Measurements from ENCODE around the gene SERPINA4.

DNA sequence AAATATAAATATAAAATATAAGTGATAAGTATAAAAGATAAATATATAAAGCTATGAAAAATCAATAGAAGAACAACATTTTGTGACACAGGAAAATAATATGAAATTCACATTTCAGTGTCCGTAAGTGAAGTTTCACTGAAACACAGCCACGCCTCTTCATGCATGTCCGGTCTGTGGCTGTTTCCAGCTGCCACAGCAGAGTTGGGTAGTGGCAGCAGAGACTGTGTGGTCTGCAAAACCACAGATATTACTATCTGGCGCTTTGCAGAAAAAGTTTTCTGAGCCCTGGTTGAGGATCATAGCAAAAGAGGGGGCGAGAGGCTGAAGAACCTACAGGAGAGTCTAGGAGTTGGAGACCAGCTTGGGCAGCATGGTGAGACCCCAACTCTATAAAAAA is 780 bp downstream of the SERPINA4 start:
- TF ChIP-seq, protein P1, sequence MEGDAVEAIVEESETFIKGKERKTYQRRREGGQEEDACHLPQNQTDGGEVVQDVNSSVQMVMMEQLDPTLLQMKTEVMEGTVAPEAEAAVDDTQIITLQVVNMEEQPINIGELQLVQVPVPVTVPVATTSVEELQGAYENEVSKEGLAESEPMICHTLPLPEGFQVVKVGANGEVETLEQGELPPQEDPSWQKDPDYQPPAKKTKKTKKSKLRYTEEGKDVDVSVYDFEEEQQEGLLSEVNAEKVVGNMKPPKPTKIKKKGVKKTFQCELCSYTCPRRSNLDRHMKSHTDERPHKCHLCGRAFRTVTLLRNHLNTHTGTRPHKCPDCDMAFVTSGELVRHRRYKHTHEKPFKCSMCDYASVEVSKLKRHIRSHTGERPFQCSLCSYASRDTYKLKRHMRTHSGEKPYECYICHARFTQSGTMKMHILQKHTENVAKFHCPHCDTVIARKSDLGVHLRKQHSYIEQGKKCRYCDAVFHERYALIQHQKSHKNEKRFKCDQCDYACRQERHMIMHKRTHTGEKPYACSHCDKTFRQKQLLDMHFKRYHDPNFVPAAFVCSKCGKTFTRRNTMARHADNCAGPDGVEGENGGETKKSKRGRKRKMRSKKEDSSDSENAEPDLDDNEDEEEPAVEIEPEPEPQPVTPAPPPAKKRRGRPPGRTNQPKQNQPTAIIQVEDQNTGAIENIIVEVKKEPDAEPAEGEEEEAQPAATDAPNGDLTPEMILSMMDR (IDR thresholded peaks at IDR 0.05; ENCODE audit: poor library complexity, severe bottlenecking): no peak
- TF ChIP-seq EP300 (conservative IDR thresholded peaks at IDR 0.05; ENCODE audit: poor library complexity, severe bottlenecking) (no peak), TAF1 (IDR thresholded peaks at IDR 0.05; ENCODE audit: low read depth) (no peak), POLR2AphosphoS5 (IDR thresholded peaks at IDR 0.05) (no peak), RAD21 (conservative IDR thresholded peaks at IDR 0.05) (no peak), MXI1 (conservative IDR thresholded peaks at IDR 0.05; ENCODE audit: poor library complexity, severe bottlenecking) (no peak), SMC3 (conservative IDR thresholded peaks at IDR 0.05; ENCODE audit: poor library complexity) (no peak)
- TF ChIP-seq, protein P2, sequence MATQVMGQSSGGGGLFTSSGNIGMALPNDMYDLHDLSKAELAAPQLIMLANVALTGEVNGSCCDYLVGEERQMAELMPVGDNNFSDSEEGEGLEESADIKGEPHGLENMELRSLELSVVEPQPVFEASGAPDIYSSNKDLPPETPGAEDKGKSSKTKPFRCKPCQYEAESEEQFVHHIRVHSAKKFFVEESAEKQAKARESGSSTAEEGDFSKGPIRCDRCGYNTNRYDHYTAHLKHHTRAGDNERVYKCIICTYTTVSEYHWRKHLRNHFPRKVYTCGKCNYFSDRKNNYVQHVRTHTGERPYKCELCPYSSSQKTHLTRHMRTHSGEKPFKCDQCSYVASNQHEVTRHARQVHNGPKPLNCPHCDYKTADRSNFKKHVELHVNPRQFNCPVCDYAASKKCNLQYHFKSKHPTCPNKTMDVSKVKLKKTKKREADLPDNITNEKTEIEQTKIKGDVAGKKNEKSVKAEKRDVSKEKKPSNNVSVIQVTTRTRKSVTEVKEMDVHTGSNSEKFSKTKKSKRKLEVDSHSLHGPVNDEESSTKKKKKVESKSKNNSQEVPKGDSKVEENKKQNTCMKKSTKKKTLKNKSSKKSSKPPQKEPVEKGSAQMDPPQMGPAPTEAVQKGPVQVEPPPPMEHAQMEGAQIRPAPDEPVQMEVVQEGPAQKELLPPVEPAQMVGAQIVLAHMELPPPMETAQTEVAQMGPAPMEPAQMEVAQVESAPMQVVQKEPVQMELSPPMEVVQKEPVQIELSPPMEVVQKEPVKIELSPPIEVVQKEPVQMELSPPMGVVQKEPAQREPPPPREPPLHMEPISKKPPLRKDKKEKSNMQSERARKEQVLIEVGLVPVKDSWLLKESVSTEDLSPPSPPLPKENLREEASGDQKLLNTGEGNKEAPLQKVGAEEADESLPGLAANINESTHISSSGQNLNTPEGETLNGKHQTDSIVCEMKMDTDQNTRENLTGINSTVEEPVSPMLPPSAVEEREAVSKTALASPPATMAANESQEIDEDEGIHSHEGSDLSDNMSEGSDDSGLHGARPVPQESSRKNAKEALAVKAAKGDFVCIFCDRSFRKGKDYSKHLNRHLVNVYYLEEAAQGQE (IDR thresholded peaks at IDR 0.05; ENCODE audit: borderline replicate concordance): no peak
